ENCODE results near the gene EHMT1.
"Not testable (repeated sequence)": the region's sequence is repeated elsewhere in the genome, so short reads cannot be mapped to it uniquely, and the experiment has no call there.

Gene EHMT1

GRCh38 chr9:137723783-137724445 is 105.1 kb downstream of the EHMT1 start:
- Histone ChIP-seq H3K27ac (ENCODE audit: insufficient read depth, low read length, poor library complexity, severe bottlenecking) (peak overlapping the region; percentile 21), H3K9me3 (ENCODE audit: control insufficient read depth, low read length) (no peaks in the 10 kb centered on the region), H3K36me3 (ENCODE audit: control insufficient read depth, insufficient read depth, low read length) (peaks cover 17% of the 10 kb centered on the region), H3K4me3 (ENCODE audit: insufficient read depth, low read depth, low read length, poor library complexity, severe bottlenecking) (no peak overlapping the region), H3K27me3 (replicated peaks; ENCODE audit: control insufficient read depth, insufficient read depth, low read length, poor library complexity, severe bottlenecking) (no peaks in the 10 kb centered on the region), H3K4me1 (ENCODE audit: control insufficient read depth, insufficient read depth, low read length, poor library complexity, severe bottlenecking) (peaks cover 18% of the 10 kb centered on the region)
- no peak for DNase-seq

- H3K4me3 ChIP-seq (ENCODE audit: insufficient read depth, low read depth, low read length, poor library complexity, severe bottlenecking) = no peak overlapping the region
- no peak for DNase-seq
- peaks cover 18% of the 10 kb centered on the region for H3K4me1 ChIP-seq (ENCODE audit: control insufficient read depth, insufficient read depth, low read length, poor library complexity, severe bottlenecking)
- no peaks in the 10 kb centered on the region for H3K9me3 ChIP-seq (ENCODE audit: control insufficient read depth, low read length)
- H3K27me3 ChIP-seq (replicated peaks; ENCODE audit: control insufficient read depth, insufficient read depth, low read length, poor library complexity, severe bottlenecking) = no peaks in the 10 kb centered on the region
- H3K27ac ChIP-seq (ENCODE audit: insufficient read depth, low read length, poor library complexity, severe bottlenecking) = no peak overlapping the region
- H3K36me3 ChIP-seq (ENCODE audit: control insufficient read depth, insufficient read depth, low read length) = peaks cover 22% of the 10 kb centered on the region
Observed at GRCh38 chr9:137724818-137725240, 106.0 kb downstream of the EHMT1 start.

- H3K27me3 ChIP-seq (replicated peaks; ENCODE audit: control insufficient read depth, insufficient read depth, low read length, poor library complexity, severe bottlenecking) = no peaks in the 10 kb centered on the region
- H3K9me3 ChIP-seq (ENCODE audit: control insufficient read depth, low read length) = no peaks in the 10 kb centered on the region
- peaks cover 18% of the 10 kb centered on the region for H3K4me1 ChIP-seq (ENCODE audit: control insufficient read depth, insufficient read depth, low read length, poor library complexity, severe bottlenecking)
- H3K4me3 ChIP-seq (ENCODE audit: insufficient read depth, low read depth, low read length, poor library complexity, severe bottlenecking) = no peak overlapping the region
- peaks cover 27% of the 10 kb centered on the region for H3K36me3 ChIP-seq (ENCODE audit: control insufficient read depth, insufficient read depth, low read length)
- no peak for DNase-seq
- no peak overlapping the region for H3K27ac ChIP-seq (ENCODE audit: insufficient read depth, low read length, poor library complexity, severe bottlenecking)
Observed at GRCh38 chr9:137725598-137725997, 106.8 kb downstream of the EHMT1 start.

GRCh38 chr9:137726336-137726735 is 107.5 kb downstream of the EHMT1 start:
- Histone ChIP-seq H3K36me3 (ENCODE audit: control insufficient read depth, insufficient read depth, low read length) (peaks cover 35% of the 10 kb centered on the region), H3K4me1 (ENCODE audit: control insufficient read depth, insufficient read depth, low read length, poor library complexity, severe bottlenecking) (peaks cover 18% of the 10 kb centered on the region)
- not testable (repeated sequence) for DNase-seq; H3K4me3 ChIP-seq (ENCODE audit: insufficient read depth, low read depth, low read length, poor library complexity, severe bottlenecking); H3K27me3 ChIP-seq (replicated peaks; ENCODE audit: control insufficient read depth, insufficient read depth, low read length, poor library complexity, severe bottlenecking); H3K27ac ChIP-seq (ENCODE audit: insufficient read depth, low read length, poor library complexity, severe bottlenecking); H3K9me3 ChIP-seq (ENCODE audit: control insufficient read depth, low read length)

GRCh38 chr9:137726764-137727163 is 108.0 kb downstream of the EHMT1 start:
- Histone ChIP-seq H3K9me3 (ENCODE audit: control insufficient read depth, low read length) (no peaks in the 10 kb centered on the region), H3K27ac (ENCODE audit: insufficient read depth, low read length, poor library complexity, severe bottlenecking) (no peak overlapping the region), H3K4me1 (ENCODE audit: control insufficient read depth, insufficient read depth, low read length, poor library complexity, severe bottlenecking) (peaks cover 18% of the 10 kb centered on the region), H3K36me3 (ENCODE audit: control insufficient read depth, insufficient read depth, low read length) (peaks cover 39% of the 10 kb centered on the region), H3K27me3 (replicated peaks; ENCODE audit: control insufficient read depth, insufficient read depth, low read length, poor library complexity, severe bottlenecking) (no peaks in the 10 kb centered on the region), H3K4me3 (ENCODE audit: insufficient read depth, low read depth, low read length, poor library complexity, severe bottlenecking) (no peak overlapping the region)
- DNase-seq = no peak

GRCh38 chr9:137727716-137728115 is 108.9 kb downstream of the EHMT1 start:
- DNase-seq = no peak

GRCh38 chr9:137728444-137729311 is 109.9 kb downstream of the EHMT1 start:
- no peak overlapping the region for H3K4me3 ChIP-seq (ENCODE audit: insufficient read depth, low read depth, low read length, poor library complexity, severe bottlenecking)
- H3K27ac ChIP-seq (ENCODE audit: insufficient read depth, low read length, poor library complexity, severe bottlenecking) = no peak overlapping the region
- H3K36me3 ChIP-seq (ENCODE audit: control insufficient read depth, insufficient read depth, low read length) = peaks cover 53% of the 10 kb centered on the region
- no peaks in the 10 kb centered on the region for H3K27me3 ChIP-seq (replicated peaks; ENCODE audit: control insufficient read depth, insufficient read depth, low read length, poor library complexity, severe bottlenecking)
- DNase-seq = no peak
- H3K9me3 ChIP-seq (ENCODE audit: control insufficient read depth, low read length) = no peaks in the 10 kb centered on the region
- peaks cover 9% of the 10 kb centered on the region for H3K4me1 ChIP-seq (ENCODE audit: control insufficient read depth, insufficient read depth, low read length, poor library complexity, severe bottlenecking)

More at GRCh38 chr9:137727716-137728115, 108.9 kb downstream of the EHMT1 start:
- Histone ChIP-seq H3K4me3 (ENCODE audit: insufficient read depth, low read depth, low read length, poor library complexity, severe bottlenecking) (no peak overlapping the region), H3K9me3 (ENCODE audit: control insufficient read depth, low read length) (no peaks in the 10 kb centered on the region), H3K36me3 (ENCODE audit: control insufficient read depth, insufficient read depth, low read length) (peaks cover 48% of the 10 kb centered on the region), H3K4me1 (ENCODE audit: control insufficient read depth, insufficient read depth, low read length, poor library complexity, severe bottlenecking) (peaks cover 12% of the 10 kb centered on the region), H3K27ac (ENCODE audit: insufficient read depth, low read length, poor library complexity, severe bottlenecking) (no peak overlapping the region), H3K27me3 (replicated peaks; ENCODE audit: control insufficient read depth, insufficient read depth, low read length, poor library complexity, severe bottlenecking) (no peaks in the 10 kb centered on the region)

- H3K4me1 ChIP-seq (ENCODE audit: control insufficient read depth, insufficient read depth, low read length, poor library complexity, severe bottlenecking) = no peaks in the 10 kb centered on the region
- no peaks in the 10 kb centered on the region for H3K9me3 ChIP-seq (ENCODE audit: control insufficient read depth, low read length)
- peaks cover 54% of the 10 kb centered on the region for H3K36me3 ChIP-seq (ENCODE audit: control insufficient read depth, insufficient read depth, low read length)
- DNase-seq = no peak
- no peak overlapping the region for H3K4me3 ChIP-seq (ENCODE audit: insufficient read depth, low read depth, low read length, poor library complexity, severe bottlenecking)
- H3K27ac ChIP-seq (ENCODE audit: insufficient read depth, low read length, poor library complexity, severe bottlenecking) = no peak overlapping the region
- H3K27me3 ChIP-seq (replicated peaks; ENCODE audit: control insufficient read depth, insufficient read depth, low read length, poor library complexity, severe bottlenecking) = no peaks in the 10 kb centered on the region
Observed at GRCh38 chr9:137731216-137731946, 112.6 kb downstream of the EHMT1 start.

- no peaks in the 10 kb centered on the region for H3K9me3 ChIP-seq (ENCODE audit: control insufficient read depth, low read length)
- no peaks in the 10 kb centered on the region for H3K27me3 ChIP-seq (replicated peaks; ENCODE audit: control insufficient read depth, insufficient read depth, low read length, poor library complexity, severe bottlenecking)
- H3K27ac ChIP-seq (ENCODE audit: insufficient read depth, low read length, poor library complexity, severe bottlenecking) = no peak overlapping the region
- H3K4me1 ChIP-seq (ENCODE audit: control insufficient read depth, insufficient read depth, low read length, poor library complexity, severe bottlenecking) = no peaks in the 10 kb centered on the region
- DNase-seq = no peak
- H3K4me3 ChIP-seq (ENCODE audit: insufficient read depth, low read depth, low read length, poor library complexity, severe bottlenecking) = no peak overlapping the region
- peaks cover 48% of the 10 kb centered on the region for H3K36me3 ChIP-seq (ENCODE audit: control insufficient read depth, insufficient read depth, low read length)
Observed at GRCh38 chr9:137731947-137732813, 113.4 kb downstream of the EHMT1 start.

Measured in effector memory CD4-positive, alpha-beta T cell (primary cell).